HUES48 (cell line): ENCODE results near the gene NCS1.

Source experiments
- H3K27ac ChIP-seq: one replicate; pipeline ENCODE4 v1.7.0; 2013; ENCODE audit warnings: low read depth, low read length, inconsistent platforms
- H3K27me3 ChIP-seq: 2 replicates; pipeline ENCODE4 v1.6.1; 2013; ENCODE audit warnings: mild to moderate bottlenecking, low read length; ENCODE audit not compliant: control insufficient read depth, insufficient read depth
- H3K36me3 ChIP-seq: 2 replicates; pipeline ENCODE4 v1.6.1; 2013; ENCODE audit warnings: low read length; ENCODE audit not compliant: control insufficient read depth, insufficient read depth
- H3K4me1 ChIP-seq: 2 replicates; pipeline ENCODE4 v1.6.1; 2013; ENCODE audit warnings: mild to moderate bottlenecking, low read length; ENCODE audit not compliant: control insufficient read depth, insufficient read depth
- H3K4me3 ChIP-seq: 2 replicates; pipeline ENCODE4 v1.5.1; 2013; ENCODE audit warnings: mild to moderate bottlenecking, low read depth, low read length
- H3K9ac ChIP-seq: 2 replicates; pipeline ENCODE4 v1.6.1; 2013; ENCODE audit warnings: mild to moderate bottlenecking, low read depth, low read length, moderate library complexity
- H3K9me3 ChIP-seq: 2 replicates; pipeline ENCODE4 v1.6.1; 2013; ENCODE audit warnings: low read length; ENCODE audit not compliant: control insufficient read depth, insufficient read depth

NCS1 gene

DNA sequence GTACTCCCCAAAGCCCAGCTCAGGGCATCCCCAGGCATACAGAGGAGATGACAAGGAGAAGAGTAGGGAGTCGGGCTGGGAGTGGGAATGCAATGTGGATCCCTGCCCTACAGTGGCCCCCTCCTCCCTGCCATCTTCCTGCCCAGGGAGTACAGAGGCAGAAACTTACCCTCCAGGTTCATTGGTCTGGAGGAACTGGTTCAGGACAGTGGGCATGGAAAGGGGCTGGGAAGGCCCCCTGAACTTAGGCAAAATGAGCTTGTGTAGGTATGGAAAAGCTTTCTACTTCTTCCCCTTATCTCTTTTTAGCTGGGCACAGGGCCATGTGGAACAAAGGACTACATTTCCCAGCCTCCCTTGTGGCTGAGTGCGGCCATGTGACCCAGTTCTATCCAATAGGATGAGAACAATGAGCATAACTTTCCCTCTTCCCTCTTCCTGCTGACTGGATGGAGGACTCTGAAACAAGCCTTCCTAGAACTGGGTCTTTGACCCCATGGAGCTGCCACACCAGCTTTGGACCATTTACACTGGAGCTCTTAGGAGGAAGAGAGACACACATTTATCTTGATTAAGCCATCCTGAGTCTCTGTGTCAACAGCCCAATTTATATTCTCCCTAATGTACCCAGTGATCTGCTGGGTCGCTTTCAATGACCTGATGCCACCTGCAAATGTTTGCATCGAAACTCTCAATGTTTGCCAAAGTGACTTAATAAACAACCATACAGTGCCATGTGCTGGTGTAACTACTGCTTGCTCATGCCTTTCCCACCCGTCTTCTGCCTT, 68.4 kb downstream of the NCS1 start:
- no peak overlapping the region for H3K27ac ChIP-seq

DNA sequence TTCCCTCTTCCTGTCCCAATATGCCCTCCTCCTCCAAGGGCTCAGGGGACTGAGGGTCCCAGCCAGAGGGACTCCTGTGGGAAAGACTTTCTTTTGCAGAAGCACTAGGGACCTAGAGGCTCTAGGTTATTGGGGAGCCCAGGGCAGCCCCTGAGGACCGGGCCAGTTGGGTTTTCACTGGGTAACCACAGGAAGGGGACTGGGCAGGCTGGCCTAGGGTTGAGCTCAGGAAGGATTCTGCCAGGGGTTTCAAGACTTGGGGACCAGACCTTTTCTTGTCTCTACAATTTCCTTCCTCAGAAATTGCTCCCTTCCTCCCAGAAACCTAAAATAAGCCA, 69.0 kb downstream of the NCS1 start:
- no peak overlapping the region for H3K9ac ChIP-seq
- H3K4me1 ChIP-seq = peaks cover 11% of the 10 kb centered on the region; the same call in 1 of the 2 replicates
- H3K27ac ChIP-seq = no peak overlapping the region
- H3K4me3 ChIP-seq = no peak overlapping the region
- H3K9me3 ChIP-seq = no peaks in the 10 kb centered on the region
- peaks cover 2% of the 10 kb centered on the region; the same call in 1 of the 2 replicates for H3K27me3 ChIP-seq
- H3K36me3 ChIP-seq = no peaks in the 10 kb centered on the region

More for the DNA sequence above, 68.4 kb downstream of the NCS1 start:
- peaks cover 11% of the 10 kb centered on the region; the same call in 1 of the 2 replicates for H3K4me1 ChIP-seq
- H3K9me3 ChIP-seq = no peaks in the 10 kb centered on the region
- no peak overlapping the region for H3K4me3 ChIP-seq
- H3K36me3 ChIP-seq = no peaks in the 10 kb centered on the region
- H3K9ac ChIP-seq = no peak overlapping the region
- H3K27me3 ChIP-seq = peaks cover 2% of the 10 kb centered on the region; the same call in 1 of the 2 replicates

DNA sequence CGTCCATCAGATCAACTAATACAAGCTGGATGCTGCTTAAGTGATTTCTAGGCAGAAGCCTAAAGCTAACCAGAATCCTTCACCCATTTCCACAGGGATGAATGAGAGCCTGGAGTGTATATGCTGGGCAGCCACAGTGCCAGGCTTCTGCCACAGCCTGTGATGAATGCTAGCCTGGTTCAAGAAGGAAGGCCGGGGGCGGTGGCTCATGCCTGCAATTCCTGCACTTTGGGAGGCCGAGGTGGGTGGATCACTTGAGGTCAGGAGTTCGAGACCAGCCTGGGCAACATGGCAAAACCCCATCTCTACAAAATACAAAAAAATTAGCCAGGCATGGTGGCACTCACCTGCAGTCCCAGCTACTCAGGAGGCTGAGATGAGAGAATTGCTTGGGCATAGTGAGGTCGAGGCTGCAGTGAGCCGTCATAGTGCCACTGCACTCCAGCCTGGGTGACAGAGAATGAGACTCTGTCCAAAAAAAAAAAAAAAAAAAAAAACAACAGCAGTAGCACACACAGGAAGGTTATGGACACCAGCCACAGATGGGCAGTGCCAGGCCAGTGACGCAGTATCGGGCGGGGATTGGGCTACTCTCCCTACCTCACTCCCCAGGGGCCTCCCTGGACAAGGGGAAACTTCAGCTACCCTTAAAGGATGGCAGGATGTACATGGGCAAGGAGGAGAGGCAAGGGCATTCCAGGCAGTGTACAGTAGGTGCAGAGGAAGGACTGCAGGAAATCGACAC, 70.2 kb downstream of the NCS1 start:
- Histone ChIP-seq H3K9ac (no peak overlapping the region), H3K36me3 (no peaks in the 10 kb centered on the region), H3K9me3 (no peaks in the 10 kb centered on the region), H3K27ac (no peak overlapping the region), H3K4me1 (peaks cover 11% of the 10 kb centered on the region; the same call in 1 of the 2 replicates), H3K27me3 (peaks cover 2% of the 10 kb centered on the region; the same call in 1 of the 2 replicates), H3K4me3 (peak overlapping the region; percentile 42)

DNA sequence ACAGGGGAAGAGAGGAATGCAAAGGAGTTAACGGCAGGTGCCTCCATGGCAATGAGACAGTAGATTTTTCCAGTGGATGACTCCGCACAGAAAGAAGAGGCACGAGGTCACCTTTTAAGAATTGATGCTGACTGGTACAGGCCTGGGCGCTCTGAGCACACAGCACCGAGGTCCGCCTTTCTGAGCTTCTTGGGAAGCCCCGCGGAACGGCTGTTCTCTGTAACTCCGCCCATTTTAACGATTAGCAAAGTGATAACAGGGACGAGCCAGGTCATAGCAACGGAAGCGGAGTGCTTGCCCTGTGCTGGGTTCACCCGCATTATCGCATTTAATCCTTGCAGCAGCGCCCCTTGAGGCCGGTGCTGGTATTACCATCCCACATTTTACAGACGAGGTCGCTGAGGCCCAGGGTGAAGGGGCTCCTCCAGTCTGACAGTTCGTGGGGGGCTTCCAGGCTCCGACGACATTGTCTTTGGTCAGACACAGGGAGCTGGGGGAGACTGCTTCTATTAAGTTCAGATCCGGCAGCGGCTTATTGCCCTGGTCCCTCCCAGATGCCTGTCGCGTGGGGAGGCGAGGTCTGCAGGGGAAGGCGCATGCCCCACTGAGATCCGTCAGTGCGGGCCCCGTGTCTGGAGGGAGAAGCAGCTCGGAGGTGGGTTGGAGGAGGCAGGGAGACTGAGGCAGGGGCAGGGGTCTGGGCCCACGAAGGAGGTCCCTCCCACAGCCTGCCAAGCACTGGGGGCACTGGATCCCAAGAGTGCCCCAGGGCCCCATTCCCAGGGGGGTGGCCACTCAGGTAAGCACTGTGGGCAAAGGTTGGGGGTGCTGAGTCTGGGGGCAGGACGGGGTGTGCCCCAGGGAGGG, 71.0 kb downstream of the NCS1 start:
- Histone ChIP-seq H3K9me3 (no peaks in the 10 kb centered on the region), H3K4me3 (peak overlapping the region; percentile 42), H3K9ac (no peak overlapping the region), H3K27ac (no peak overlapping the region), H3K27me3 (peaks cover 2% of the 10 kb centered on the region; the same call in 1 of the 2 replicates), H3K4me1 (peaks cover 11% of the 10 kb centered on the region; the same call in 1 of the 2 replicates), H3K36me3 (no peaks in the 10 kb centered on the region)

DNA sequence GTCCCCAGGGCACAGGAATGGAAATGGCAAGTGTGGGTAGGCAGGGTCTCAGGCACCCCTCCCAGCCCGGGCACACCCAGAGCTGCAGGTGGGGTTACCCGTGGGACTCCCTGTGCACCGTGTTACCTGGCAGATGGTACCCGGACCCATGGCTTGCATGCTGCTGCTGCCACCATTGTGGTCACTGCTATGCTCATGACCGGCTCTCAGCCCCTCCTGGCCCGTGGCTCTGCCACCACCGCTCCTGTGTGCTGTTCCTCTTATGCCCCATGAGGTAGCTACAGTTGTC, 71.6 kb downstream of the NCS1 start:
- Histone ChIP-seq H3K9me3 (no peaks in the 10 kb centered on the region), H3K27ac (no peak overlapping the region), H3K4me3 (no peak overlapping the region), H3K4me1 (peaks cover 11% of the 10 kb centered on the region; the same call in 1 of the 2 replicates), H3K27me3 (peaks cover 2% of the 10 kb centered on the region; the same call in 1 of the 2 replicates), H3K36me3 (no peaks in the 10 kb centered on the region), H3K9ac (no peak overlapping the region)

DNA sequence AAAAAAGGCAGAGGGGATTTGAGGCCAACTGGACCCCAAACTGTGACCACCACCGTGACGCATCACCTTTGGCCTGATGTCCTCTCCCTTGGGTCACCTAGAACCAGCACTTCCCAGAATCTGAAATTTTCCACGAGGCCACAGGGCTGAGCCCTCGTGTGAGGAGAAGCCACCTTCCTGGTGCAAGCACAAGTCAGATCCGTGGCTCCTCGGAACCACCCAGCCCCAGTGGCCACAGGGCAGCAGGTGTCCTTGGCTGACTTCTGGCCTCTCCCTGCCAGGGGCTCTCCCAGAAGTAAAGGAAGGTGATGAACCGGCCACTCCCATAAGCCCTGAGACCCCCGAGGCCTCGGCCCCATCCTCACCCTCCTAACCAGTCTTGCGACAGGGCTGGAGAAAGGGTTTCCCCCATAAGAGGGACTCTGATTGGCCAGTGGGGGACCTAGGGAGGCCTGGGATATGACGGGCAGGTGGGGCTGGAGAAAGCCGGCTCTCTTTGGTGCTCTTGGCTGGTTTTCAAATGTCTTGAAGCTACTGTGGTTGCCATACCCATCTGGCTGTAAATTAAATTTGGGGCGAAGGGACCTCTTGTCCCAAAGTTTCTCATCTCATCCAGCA, 72.5 kb downstream of the NCS1 start:
- Histone ChIP-seq H3K4me1 (peaks cover 11% of the 10 kb centered on the region; the same call in 1 of the 2 replicates), H3K9ac (no peak overlapping the region), H3K36me3 (no peaks in the 10 kb centered on the region), H3K27ac (no peak overlapping the region), H3K4me3 (no peak overlapping the region), H3K9me3 (no peaks in the 10 kb centered on the region), H3K27me3 (peaks cover 2% of the 10 kb centered on the region; the same call in 1 of the 2 replicates)

DNA sequence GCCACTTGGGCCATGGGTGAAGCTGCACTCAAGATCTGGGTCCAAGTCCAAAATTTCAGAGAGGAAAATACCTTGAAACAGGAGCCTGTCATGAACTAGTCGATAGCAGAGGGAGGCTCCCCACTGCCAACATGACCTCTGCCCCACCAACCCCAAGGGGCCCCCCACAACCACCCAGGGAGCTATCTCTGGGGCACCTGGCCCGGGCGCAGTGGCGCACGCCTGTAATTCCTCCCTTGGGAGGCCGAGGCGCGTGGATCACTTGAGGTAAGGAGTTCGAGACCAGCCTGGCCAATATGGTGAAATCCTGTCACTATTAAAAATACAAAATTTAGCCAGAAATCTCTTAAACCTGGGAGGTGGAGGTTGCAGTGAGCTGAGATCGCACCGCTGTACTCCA, 73.3 kb downstream of the NCS1 start:
- Histone ChIP-seq H3K9me3 (no peaks in the 10 kb centered on the region), H3K36me3 (no peaks in the 10 kb centered on the region), H3K27ac (no peak overlapping the region), H3K27me3 (peaks cover 2% of the 10 kb centered on the region; the same call in 1 of the 2 replicates), H3K4me1 (peaks cover 11% of the 10 kb centered on the region; the same call in 1 of the 2 replicates), H3K4me3 (no peak overlapping the region), H3K9ac (no peak overlapping the region)

DNA sequence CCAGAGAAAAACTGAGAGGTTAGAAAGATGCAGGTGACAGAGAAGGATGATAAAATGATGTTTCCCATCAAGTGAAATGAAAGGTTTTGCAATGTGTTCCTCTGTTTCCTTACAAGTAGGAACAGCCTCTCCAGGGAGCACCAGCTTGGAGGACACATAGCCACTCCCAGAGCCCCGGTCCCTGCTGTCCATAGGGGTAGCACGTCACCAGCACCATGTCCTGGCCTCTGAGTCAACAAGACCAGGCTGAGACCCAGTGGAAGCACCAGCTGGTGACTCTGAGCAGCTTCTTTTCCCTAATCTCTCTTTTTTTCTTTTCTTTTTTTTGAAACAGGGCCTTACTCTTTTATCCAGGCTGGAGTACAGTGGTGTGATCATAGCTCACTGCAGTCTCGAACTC, 73.9 kb downstream of the NCS1 start:
- Histone ChIP-seq H3K9ac (no peak overlapping the region), H3K4me3 (no peak overlapping the region), H3K36me3 (no peaks in the 10 kb centered on the region), H3K9me3 (no peaks in the 10 kb centered on the region), H3K27me3 (peaks cover 2% of the 10 kb centered on the region; the same call in 1 of the 2 replicates), H3K4me1 (peaks cover 7% of the 10 kb centered on the region; the same call in 1 of the 2 replicates), H3K27ac (no peak overlapping the region)

DNA sequence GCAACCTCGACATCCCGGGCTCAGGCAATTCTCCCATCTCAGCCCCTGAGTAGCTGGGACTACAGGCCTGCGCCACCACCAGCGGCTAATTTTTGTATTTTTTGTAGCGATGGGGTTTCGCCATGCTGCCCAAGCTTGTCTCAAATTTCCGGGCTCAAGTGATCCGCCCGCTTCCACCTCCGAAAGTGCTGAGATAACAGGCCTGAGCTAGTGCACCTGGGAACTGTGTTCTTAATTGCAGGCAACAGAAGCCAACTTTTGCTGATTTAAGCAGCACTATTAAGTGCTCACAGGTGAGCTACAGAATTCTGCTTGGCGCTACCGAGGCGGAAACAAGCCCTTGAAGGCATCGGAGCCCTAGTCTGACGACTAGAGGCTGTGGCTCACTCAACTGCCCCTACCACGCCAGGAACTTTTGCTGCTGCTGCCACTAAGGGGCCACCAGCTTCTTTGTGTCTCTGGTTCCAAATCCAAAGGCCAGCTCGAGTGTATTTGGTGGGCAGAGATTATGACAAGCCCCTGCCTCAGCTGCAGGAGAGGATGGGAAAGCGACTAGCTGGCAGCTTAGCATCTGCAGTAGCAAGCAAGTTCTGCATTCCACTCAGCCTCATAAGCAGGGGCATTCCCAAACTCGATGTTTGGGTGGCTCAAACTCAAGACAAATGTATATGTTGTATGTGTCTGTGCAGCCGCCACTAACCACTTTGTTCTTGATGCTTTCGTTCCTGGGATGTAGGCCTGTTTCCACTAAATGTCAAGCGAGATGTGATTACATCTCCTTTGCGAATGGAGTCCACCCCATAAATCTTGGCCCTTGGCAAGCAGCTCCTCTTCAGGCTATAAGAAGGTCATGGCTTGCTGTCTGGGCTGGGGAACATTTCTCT, 82.8 kb downstream of the NCS1 start:
- no peak overlapping the region for H3K4me3 ChIP-seq
- no peak overlapping the region for H3K9ac ChIP-seq
- H3K27me3 ChIP-seq = no peaks in the 10 kb centered on the region
- H3K36me3 ChIP-seq = no peaks in the 10 kb centered on the region
- no peak overlapping the region for H3K27ac ChIP-seq
- no peaks in the 10 kb centered on the region for H3K4me1 ChIP-seq
- peaks cover 7% of the 10 kb centered on the region; the same call in 1 of the 2 replicates for H3K9me3 ChIP-seq
